ENCODE data around the gene HOXC12. TPM values are rescaled to one million over a fixed set of nuclear protein-coding genes. Genes with fewer than 3 reads are reported as not detected.

The HOXC12 gene, protein sequence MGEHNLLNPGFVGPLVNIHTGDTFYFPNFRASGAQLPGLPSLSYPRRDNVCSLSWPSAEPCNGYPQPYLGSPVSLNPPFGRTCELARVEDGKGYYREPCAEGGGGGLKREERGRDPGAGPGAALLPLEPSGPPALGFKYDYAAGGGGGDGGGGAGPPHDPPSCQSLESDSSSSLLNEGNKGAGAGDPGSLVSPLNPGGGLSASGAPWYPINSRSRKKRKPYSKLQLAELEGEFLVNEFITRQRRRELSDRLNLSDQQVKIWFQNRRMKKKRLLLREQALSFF
- total RNA-seq: not detected

DNA sequence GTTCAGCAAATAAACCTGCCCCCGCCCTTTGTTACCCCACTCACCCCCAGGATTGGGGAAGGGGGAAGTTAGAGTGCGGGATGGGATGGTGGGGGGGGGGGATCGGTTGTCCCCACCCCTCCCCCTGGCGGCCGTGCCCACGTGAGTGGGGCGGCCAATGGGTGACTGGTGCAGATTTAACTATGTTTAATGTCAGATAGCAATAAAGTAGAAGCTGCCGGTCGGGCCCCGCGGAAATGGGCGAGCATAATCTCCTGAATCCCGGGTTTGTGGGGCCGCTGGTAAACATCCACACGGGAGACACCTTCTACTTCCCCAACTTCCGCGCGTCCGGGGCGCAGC, at the start of gene HOXC12:
Gene HOXC12, plus strand, starts transcription at position 210 of the 342 bp plus-strand sequence. Its CDS starts 27 bp downstream, at position 237.
- Mint-ChIP-seq H3K27me3 (peaks cover 94% of the 10 kb centered on the region), H3K9me3 (ENCODE audit: low read depth) (no peaks in the 10 kb centered on the region), H3K4me3 (no peak within 1 kb of the TSS), H3K36me3 (no peaks in the 10 kb centered on the region), H3K27ac (peak within 1 kb of the TSS; percentile 61), H3K4me1 (peaks cover 2% of the 10 kb centered on the region)
- ATAC-seq: no peak
- CTCF ChIA-PET: interaction anchor here (0.7 kb wide), 1 partner anchor 21 kb away, joined by 3 read pairs; no protein-coding TSS in a partner anchor
- DNase-seq: no peak

- H3K27ac Mint-ChIP-seq: no peak overlapping the region
- no peaks in the 10 kb centered on the region for H3K4me1 Mint-ChIP-seq
- peaks cover 39% of the 10 kb centered on the region for H3K27me3 Mint-ChIP-seq
- no peaks in the 10 kb centered on the region for H3K36me3 Mint-ChIP-seq
- no peak for DNase-seq
- H3K9me3 Mint-ChIP-seq (ENCODE audit: low read depth): no peaks in the 10 kb centered on the region
- H3K4me3 Mint-ChIP-seq: no peak overlapping the region
- CTCF ChIA-PET: no interaction called here
- ATAC-seq: no peak
Measured at GRCh38 chr12:53907103-53907502, 47.6 kb upstream of the HOXC12 start.

GRCh38 chr12:53916788-53917655, 37.7 kb upstream of the HOXC12 start:
- Mint-ChIP-seq H3K36me3 (no peaks in the 10 kb centered on the region), H3K27ac (no peak overlapping the region), H3K27me3 (peaks cover 68% of the 10 kb centered on the region), H3K9me3 (ENCODE audit: low read depth) (no peaks in the 10 kb centered on the region), H3K4me1 (no peaks in the 10 kb centered on the region), H3K4me3 (no peak overlapping the region)
- ATAC-seq (no peak), DNase-seq (no peak)
- CTCF ChIA-PET: no interaction called here

GRCh38 chr12:53924521-53925405, 29.9 kb upstream of the HOXC12 start:
- DNase-seq: no peak
- Mint-ChIP-seq H3K9me3 (ENCODE audit: low read depth) (no peaks in the 10 kb centered on the region), H3K27ac (no peak overlapping the region), H3K4me3 (no peak overlapping the region), H3K36me3 (peaks cover 3% of the 10 kb centered on the region), H3K4me1 (no peaks in the 10 kb centered on the region), H3K27me3 (peaks cover 93% of the 10 kb centered on the region)
- no peak for ATAC-seq
- CTCF ChIA-PET: no interaction called here

GRCh38 chr12:53927220-53928029, 27.3 kb upstream of the HOXC12 start:
- Mint-ChIP-seq H3K27ac (no peak overlapping the region), H3K27me3 (peaks cover 95% of the 10 kb centered on the region), H3K9me3 (ENCODE audit: low read depth) (no peaks in the 10 kb centered on the region), H3K4me1 (no peaks in the 10 kb centered on the region), H3K4me3 (no peak overlapping the region), H3K36me3 (peaks cover 3% of the 10 kb centered on the region)
- DNase-seq: no peak
- CTCF ChIA-PET: interaction anchor here (0.7 kb wide), 1 partner anchor 105 kb away, joined by 3 read pairs; the partner anchor contains the start of gene HOXC5
- ATAC-seq: no peak

DNA sequence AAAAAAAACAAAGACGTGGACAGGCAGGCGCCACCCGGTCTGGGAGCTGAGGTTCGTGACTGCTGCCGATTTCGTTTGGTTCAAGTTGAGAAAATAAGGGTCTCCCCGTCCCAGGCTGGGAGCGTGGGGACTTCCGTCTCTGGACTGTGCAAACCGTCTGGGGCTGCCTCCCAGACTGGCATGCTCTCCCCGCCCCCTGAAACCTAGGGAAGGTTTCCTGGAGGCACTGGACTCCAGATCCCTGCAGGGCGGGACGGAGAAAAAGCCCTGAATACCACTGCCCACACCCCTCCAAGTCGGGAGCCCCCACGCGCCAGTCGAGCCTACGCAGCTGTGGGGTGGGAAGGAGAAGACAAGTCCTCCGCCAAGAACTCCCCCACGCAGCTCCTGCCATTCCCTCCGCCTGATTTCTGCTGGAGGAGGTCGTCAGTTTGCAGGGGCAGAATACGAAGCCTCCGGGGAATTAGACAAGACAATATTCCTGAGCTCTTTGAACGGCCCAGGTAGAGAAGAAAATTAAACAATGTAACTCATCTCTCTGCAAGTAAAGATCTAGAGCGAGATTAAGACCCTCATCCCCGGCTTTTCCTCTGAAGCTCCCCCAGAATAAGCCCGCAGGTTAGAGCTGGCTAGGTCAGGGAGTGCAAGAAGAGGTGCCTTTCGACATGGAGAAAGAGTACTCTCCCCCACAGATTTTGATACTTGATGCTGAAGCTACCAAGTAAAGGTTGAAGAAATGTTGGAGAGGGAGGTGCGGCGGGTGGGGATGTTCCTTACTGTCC, 26.5 kb upstream of the HOXC12 start:
- Mint-ChIP-seq H3K36me3 (peaks cover 3% of the 10 kb centered on the region), H3K4me3 (no peak overlapping the region), H3K27ac (no peak overlapping the region), H3K4me1 (no peaks in the 10 kb centered on the region), H3K27me3 (peaks cover 97% of the 10 kb centered on the region), H3K9me3 (ENCODE audit: low read depth) (no peaks in the 10 kb centered on the region)
- CTCF ChIA-PET: interaction anchor here (0.7 kb wide), 1 partner anchor 104 kb away, joined by 3 read pairs; the partner anchor contains the start of gene HOXC5
- ATAC-seq (no peak), DNase-seq (no peak)

DNA sequence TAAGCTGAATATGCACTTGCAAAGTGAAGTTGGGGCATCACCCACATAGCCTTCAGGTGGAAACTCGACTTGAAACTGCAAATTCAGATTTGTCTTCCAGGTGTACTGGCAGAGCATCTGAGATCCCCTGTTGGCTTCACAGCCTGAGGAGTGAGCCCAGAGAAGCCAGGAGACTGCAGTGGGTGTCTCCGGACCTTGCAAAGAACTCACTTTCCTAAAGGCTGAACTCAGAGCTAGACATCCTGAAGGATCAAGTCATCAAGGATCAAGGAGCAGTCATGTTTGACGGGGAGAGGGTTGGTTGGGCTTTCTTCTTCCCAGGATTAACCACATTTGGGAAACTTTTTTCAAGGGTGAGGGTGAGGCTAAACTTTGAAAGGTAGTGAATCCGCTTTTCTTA, 25.2 kb upstream of the HOXC12 start:
- no peak for ATAC-seq
- no peaks in the 10 kb centered on the region for H3K4me1 Mint-ChIP-seq
- H3K27me3 Mint-ChIP-seq: peaks cover 97% of the 10 kb centered on the region
- H3K36me3 Mint-ChIP-seq: peaks cover 3% of the 10 kb centered on the region
- H3K27ac Mint-ChIP-seq: no peak overlapping the region
- no peaks in the 10 kb centered on the region for H3K9me3 Mint-ChIP-seq (ENCODE audit: low read depth)
- DNase-seq: no peak
- H3K4me3 Mint-ChIP-seq: no peak overlapping the region
- CTCF ChIA-PET: interaction anchor here (0.7 to 1.0 kb wide), 2 partner anchors 59 to 262 kb away, joined by 3 to 4 read pairs; no protein-coding TSS in a partner anchor

DNA sequence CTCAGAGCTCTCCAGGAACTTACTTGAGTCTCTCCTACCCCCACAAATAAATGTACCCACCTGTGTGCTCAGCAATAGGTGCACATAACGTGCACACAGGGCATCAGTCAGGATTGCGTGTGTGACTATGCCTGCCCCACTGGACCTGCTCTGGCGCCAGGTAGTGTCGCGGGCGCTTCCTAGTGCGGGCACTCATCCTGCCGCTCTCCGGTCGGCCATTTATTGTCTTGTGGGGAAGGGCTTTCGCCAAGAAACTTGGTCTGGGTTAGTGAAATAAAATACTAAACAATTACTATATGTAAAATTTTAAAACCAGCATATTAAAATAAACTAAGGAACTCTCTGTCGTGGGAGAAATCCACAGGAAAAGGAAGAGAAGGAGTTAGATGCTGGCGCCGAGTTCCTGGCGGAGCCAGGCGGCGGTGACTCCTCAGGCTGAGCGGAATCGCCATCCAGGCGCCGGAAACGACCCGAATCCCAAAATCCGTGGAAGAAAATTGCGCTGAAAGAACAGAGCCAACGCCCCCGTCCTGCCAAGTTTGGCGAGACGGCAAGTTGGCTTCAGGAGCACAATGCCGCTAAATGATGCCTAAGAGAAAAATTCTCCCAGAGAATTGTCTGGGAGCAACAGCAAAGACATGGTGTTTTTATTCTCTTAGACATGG, 24.0 kb upstream of the HOXC12 start:
- no peaks in the 10 kb centered on the region for H3K9me3 Mint-ChIP-seq (ENCODE audit: low read depth)
- peaks cover 3% of the 10 kb centered on the region for H3K36me3 Mint-ChIP-seq
- CTCF ChIA-PET: interaction anchor here (1.0 kb wide), 1 partner anchor 57 kb away, joined by 4 read pairs; no protein-coding TSS in a partner anchor

DNA sequence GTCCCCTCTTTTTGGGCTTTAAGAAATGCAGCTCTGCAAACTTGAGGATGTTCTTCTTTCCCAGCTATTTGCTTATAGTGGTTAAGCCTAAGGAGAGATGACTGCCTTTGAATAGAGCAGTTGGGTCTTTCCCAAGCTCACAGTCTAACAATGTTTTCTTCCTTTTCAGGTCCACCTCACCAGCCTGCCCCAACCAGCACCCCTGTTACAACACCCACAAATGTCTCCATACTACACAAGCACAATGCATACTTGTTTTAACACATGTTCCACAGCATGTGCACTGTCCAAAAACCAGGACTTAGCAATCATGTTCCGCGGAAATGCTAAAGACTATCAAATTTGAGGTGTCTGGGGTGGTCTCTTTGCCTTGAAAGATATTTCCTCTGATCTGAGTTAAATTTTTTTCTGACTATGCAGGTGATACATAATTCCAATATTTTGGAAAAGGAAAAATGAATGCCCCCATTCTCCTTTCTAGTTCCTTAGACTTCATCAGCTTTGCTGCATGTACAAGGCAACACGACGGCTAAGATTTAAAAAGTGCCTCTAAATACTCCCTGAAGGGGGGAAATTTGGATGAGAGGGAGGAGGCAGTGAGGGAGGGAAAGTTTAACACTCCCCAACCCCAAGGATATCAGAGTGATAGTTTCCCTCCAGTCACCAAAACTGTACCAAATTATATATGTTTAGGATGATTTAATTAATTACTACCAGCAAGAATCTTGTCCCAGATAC, 22.7 kb upstream of the HOXC12 start:
- CTCF ChIA-PET: interaction anchor here (1.1 to 1.9 kb wide), 2 partner anchors 73 to 269 kb away, joined by 5 read pairs; no protein-coding TSS in a partner anchor
- Mint-ChIP-seq H3K27me3 (peaks cover 97% of the 10 kb centered on the region), H3K27ac (no peak overlapping the region), H3K4me3 (no peak overlapping the region), H3K4me1 (no peaks in the 10 kb centered on the region), H3K9me3 (ENCODE audit: low read depth) (no peaks in the 10 kb centered on the region), H3K36me3 (peaks cover 3% of the 10 kb centered on the region)
- DNase-seq: no peak
- ATAC-seq: no peak

More for the DNA sequence above, 24.0 kb upstream of the HOXC12 start:
- ATAC-seq: no peak
- H3K27ac Mint-ChIP-seq: no peak overlapping the region
- H3K4me1 Mint-ChIP-seq: no peaks in the 10 kb centered on the region
- H3K27me3 Mint-ChIP-seq: peaks cover 97% of the 10 kb centered on the region
- DNase-seq: no peak
- H3K4me3 Mint-ChIP-seq: no peak overlapping the region

DNA sequence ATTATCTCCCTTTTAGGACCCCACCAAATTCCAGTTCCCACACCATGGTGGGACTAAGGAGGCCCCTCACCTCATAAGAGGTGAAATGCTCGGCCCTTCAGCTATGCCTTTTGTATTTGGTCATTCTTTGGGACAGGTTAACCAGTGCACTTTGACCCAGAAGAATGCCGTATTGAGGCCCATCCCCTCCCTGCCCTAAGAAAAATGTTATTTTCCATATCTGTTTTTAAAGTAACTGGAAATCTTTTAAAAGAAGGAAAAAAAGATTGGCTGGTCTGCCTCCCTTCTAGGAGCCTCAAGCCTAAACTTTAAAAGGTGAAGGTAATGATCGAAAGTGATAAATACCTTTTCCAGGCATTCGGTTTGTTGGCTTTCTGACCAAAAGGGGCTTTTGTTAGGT, 21.8 kb upstream of the HOXC12 start:
- CTCF ChIA-PET: interaction anchor here (1.9 kb wide), 1 partner anchor 72 kb away, joined by 5 read pairs; no protein-coding TSS in a partner anchor
- DNase-seq (no peak), ATAC-seq (no peak)
- H3K27ac Mint-ChIP-seq: no peak overlapping the region
- peaks cover 97% of the 10 kb centered on the region for H3K27me3 Mint-ChIP-seq
- no peaks in the 10 kb centered on the region for H3K9me3 Mint-ChIP-seq (ENCODE audit: low read depth)
- no peaks in the 10 kb centered on the region for H3K4me1 Mint-ChIP-seq
- no peak overlapping the region for H3K4me3 Mint-ChIP-seq
- H3K36me3 Mint-ChIP-seq: peaks cover 3% of the 10 kb centered on the region

Data from activated CD8-positive, alpha-beta memory T cell treated with anti-CD3 and anti-CD28 coated beads, Interleukin-2, amount 10 ng/mL, durations not matched to agents 7 days and 5 days (primary cell).